Neural cell (in vitro differentiated cells): ENCODE results near the gene LEF1. TPM values are rescaled to one million over a fixed set of nuclear protein-coding genes. Genes with fewer than 3 reads are reported as not detected.

ENCODE experiments used
- polyA plus RNA-seq: library from polyadenylated mRNA; depleted of rRNA; stranded (reverse); fragments of >200 nt; gene quantifications from 2 replicates; pipeline ENCODE4 v1.2.3, GENCODE V29; 2014

Gene LEF1
- polyA plus RNA-seq, 1 donor from 2014 or later = 0.78 TPM

Other genes with a start within 250 kb of the LEF1 start
- gene CYP2U1, start 237.4 kb downstream of the LEF1 start, polyA plus RNA-seq = 8.4 and 8.8 TPM in 2 replicates
- 25.7 and 29.6 TPM in 2 replicates for gene HADH, start 179.0 kb downstream of the LEF1 start, polyA plus RNA-seq